Adipose tissue (tissue), 3 donors: ENCODE data around the gene SULT2B1. TPM values are rescaled to one million over a fixed set of nuclear protein-coding genes. Genes with fewer than 3 reads are reported as not detected.
"Not testable (repeated sequence)": the region's sequence is repeated elsewhere in the genome, so short reads cannot be mapped to it uniquely, and the experiment has no call there.

Source experiments
- H3K27ac ChIP-seq: one replicate; pipeline ENCODE4 v1.5.1; 2013; ENCODE audit warnings: low read depth, low read length
- WGBS, 3 donors: extraction: QIAGEN DNeasy Blood & Tissue Kit; methylation state at CpG; one replicate each; pipeline ENCODE4 v1.1.7; 2013; 5-methylcytosine and 5-hydroxymethylcytosine counted together
- polyA plus RNA-seq, 3 donors: library from polyadenylated mRNA; stranded (reverse); fragments of 200-250 nt; gene quantifications; one replicate each; pipeline ENCODE4 v1.2.3, GENCODE V29; 2013
- donor health status: healthy with polysubstance abuse.
- donor health status: Bipolar disorder and iron deficiency.
- donor health status: healthy.

SULT2B1 gene
- polyA plus RNA-seq, 3 donors = 0.20 to 0.90 (median 0.45) TPM

DNA sequence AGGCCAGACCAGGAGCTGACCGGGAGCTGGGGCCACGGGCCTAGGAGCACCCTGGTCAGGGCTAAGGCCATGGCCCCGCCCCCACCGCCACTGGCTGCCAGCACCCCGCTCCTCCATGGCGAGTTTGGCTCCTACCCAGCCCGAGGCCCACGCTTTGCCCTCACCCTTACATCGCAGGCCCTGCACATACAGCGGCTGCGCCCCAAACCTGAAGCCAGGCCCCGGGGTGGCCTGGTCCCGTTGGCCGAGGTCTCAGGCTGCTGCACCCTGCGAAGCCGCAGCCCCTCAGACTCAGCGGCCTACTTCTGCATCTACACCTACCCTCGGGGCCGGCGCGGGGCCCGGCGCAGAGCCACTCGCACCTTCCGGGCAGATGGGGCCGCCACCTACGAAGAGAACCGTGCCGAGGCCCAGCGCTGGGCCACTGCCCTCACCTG, 73.9 kb downstream of the SULT2B1 start:
- no peak overlapping the region for H3K27ac ChIP-seq

DNA sequence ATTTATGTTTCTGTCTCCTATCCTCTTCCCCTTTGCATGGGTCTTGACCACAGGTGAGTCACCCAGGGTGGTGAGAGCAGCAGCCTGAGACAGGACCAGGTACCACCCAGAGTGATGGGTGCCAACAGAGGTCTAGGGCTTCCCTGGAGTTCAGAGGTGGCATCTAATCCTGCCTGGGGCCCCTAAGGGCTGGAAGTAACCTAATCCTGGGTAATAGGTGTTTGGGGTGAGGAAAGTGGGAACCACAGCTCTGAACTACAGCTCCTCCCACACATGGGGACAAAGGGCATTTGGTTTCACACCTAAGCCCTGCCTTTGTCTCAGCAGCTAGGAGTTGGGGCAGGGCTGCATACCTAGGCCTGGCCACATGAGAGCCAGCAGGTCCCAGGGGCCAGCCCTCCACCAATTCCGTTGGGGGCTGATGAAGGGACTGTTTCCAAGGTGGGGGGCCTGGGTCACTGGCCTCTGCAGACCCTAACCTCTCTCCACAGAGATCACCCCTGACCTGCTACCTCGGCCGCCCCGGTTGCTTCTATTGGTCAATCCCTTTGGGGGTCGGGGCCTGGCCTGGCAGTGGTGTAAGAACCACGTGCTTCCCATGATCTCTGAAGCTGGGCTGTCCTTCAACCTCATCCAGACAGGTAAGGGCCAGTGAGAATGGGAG, 75.4 kb downstream of the SULT2B1 start:
- no peak overlapping the region for H3K27ac ChIP-seq
- 64 to 78% (median 74%) methylated on average over 6 of the region's 6 CpGs for WGBS, 3 donors

More for the DNA sequence above, 73.9 kb downstream of the SULT2B1 start:
- WGBS, 3 donors = 90 to 94% (median 91%) methylated on average over 30 of the region's 30 CpGs

GRCh38 chr19:48627865-48628314, 75.9 kb downstream of the SULT2B1 start:
- H3K27ac ChIP-seq = no peak overlapping the region
- WGBS, 3 donors = 85 to 89% (median 88%) methylated on average over 17 of the region's 17 CpGs

- 78 to 84% (median 80%) methylated on average over 29 to 34 of the region's 34 CpGs for whole genome bisulfite sequencing, 3 donors
- H3K27ac ChIP-seq = no peak overlapping the region
Observed at GRCh38 chr19:48628486-48629296, 76.7 kb downstream of the SULT2B1 start.

- H3K27ac ChIP-seq = no peak overlapping the region
- 93 to 95% (median 95%) methylated on average over 21 to 22 of the region's 22 CpGs for WGBS, 3 donors
Observed at GRCh38 chr19:48629297-48629598, 77.3 kb downstream of the SULT2B1 start.

DNA sequence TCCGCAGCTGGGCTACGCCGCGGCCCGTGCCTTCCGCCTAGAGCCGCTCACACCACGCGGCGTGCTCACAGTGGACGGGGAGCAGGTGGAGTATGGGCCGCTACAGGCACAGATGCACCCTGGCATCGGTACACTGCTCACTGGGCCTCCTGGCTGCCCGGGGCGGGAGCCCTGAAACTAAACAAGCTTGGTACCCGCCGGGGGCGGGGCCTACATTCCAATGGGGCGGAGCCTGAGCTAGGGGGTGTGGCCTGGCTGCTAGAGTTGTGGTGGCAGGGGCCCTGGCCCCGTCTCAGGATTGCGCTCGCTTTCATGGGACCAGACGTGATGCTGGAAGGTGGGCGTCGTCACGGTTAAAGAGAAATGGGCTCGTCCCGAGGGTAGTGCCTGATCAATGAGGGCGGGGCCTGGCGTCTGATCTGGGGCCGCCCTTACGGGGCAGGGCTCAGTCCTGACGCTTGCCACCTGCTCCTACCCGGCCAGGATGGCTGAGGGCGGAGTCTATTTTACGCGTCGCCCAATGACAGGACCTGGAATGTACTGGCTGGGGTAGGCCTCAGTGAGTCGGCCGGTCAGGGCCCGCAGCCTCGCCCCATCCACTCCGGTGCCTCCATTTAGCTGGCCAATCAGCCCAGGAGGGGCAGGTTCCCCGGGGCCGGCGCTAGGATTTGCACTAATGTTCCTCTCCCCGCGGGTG, 77.8 kb downstream of the SULT2B1 start:
- H3K27ac ChIP-seq = no peak overlapping the region
- WGBS, 3 donors = 67 to 74% (median 68%) methylated on average over 48 of the region's 48 CpGs

DNA sequence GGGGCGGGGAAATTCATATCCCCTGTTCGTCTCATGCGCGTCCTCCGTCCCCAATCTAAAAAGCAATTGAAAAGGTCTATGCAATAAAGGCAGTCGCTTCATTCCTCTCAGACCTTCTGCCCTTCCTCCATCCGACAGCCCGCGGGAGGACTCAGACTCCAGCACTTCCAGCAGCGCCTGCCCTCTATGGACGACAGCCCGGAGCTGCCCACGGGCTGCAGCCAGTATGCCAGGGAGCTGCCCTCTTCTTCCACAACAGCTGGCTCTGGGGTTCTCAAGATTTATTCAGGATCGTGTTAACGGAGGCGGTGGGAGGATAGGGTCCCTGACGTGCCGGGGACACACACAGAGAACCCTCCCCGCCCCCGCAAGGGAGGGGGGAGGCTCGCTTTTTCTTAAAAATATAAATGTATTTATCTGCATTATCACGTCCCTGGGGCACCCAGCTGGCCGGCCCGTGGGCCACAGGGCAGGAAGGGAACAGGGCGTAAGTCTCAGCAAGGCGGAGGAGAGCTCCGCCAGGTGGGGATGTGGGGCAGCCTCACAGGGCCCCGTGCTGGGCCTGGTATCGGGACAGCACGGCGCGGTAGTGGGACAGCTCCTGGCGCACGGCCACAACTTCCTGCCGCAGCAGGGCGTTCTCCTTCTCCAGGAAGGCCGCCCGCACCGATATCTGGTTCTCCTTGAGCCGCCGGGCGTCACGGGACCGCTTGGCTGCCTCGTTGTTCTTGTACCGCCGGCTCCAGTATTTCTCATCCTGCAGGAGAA, 78.5 kb downstream of the SULT2B1 start:
- no peak overlapping the region for H3K27ac ChIP-seq
- WGBS, 3 donors = 28 to 50% (median 32%) methylated on average over 45 to 47 of the region's 47 CpGs

- 70 to 76% (median 76%) methylated on average over 3 of the region's 3 CpGs for WGBS, 3 donors
Observed at GRCh38 chr19:48631225-48631624, 79.3 kb downstream of the SULT2B1 start.

GRCh38 chr19:48632286-48632685, 80.3 kb downstream of the SULT2B1 start:
- 91 to 94% (median 92%) methylated on average over 11 of the region's 11 CpGs for WGBS, 3 donors
- H3K27ac ChIP-seq = not testable (repeated sequence)

More at GRCh38 chr19:48631225-48631624, 79.3 kb downstream of the SULT2B1 start:
- no peak overlapping the region for H3K27ac ChIP-seq

DNA sequence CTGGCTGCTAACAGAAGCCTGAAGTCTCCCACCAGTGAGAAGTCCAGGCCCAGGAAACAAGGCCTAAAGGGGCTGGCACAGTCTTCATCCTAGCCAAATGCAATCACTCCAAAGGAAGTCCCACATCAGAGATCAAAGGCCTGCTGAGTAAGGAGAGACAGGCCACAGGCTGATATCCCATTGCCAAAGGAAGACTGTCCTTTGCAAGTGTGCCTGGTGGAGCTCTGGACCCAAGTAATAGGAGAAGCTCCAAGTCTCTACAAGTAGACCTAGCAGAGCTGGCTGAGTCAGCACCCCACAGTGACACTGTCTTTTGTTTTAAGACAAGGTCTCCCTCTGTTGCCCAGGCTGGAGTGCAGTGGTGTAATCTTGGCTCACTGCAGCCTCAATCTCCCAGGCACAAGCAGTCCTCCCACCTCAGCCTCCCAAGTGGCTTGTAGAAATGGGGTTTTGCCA, 80.7 kb downstream of the SULT2B1 start:
- H3K27ac ChIP-seq = no peak overlapping the region

DNA sequence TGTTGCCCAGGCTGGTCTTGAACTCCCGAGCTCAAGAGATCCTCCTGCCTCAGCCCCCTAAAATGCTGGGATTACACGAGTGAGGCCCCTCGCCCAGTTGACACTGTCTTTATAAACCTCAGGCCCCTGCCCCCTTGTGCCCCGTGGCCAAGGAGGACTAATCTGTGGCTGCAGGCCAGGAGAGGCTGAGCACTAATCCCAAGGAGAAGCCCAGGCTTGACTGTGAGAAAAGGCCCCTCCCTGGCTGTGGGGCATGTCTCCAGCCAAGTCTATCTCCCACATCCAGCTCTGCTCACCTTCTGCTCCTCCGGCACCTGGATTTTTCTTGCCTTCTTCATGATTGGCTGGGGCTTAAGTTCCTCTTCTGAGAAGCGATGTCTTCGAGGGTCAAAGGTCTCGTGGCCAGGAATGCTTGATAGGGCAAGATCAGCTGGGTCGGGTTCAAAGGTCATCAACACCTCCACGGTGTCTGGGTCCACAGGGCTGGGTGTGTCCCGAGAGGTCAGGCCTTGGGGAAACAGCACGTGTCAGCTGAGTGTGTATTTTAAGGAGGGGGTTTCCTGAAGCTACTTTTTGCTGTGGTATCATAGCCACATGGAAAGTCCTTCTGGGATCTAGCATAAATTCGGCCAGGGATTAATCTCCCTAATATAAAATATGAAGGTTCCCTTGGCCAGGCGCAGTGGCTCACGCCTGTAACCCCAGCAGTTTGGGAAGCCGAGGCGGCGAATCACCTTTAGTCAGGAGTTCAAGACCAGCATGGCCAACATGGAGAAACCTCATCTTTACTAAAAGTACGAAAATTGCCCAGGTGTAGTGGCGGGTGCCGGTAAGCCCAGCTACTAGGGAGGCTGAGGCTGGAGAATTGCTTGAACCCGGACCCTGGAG, 81.4 kb downstream of the SULT2B1 start:
- H3K27ac ChIP-seq = no peak overlapping the region
- WGBS, 3 donors = 62 to 72% (median 66%) methylated on average over 22 of the region's 22 CpGs

GRCh38 chr19:48634036-48634342, 82.0 kb downstream of the SULT2B1 start:
- no peak overlapping the region for H3K27ac ChIP-seq
- WGBS, 3 donors = 38 to 55% (median 43%) methylated on average over 7 of the region's 7 CpGs

GRCh38 chr19:48634424-48635262, 82.7 kb downstream of the SULT2B1 start:
- peak overlapping the region; percentile 66 for H3K27ac ChIP-seq
- WGBS, 3 donors = 3 to 7% (median 5%) methylated on average over 25 to 37 of the region's 37 CpGs

DNA sequence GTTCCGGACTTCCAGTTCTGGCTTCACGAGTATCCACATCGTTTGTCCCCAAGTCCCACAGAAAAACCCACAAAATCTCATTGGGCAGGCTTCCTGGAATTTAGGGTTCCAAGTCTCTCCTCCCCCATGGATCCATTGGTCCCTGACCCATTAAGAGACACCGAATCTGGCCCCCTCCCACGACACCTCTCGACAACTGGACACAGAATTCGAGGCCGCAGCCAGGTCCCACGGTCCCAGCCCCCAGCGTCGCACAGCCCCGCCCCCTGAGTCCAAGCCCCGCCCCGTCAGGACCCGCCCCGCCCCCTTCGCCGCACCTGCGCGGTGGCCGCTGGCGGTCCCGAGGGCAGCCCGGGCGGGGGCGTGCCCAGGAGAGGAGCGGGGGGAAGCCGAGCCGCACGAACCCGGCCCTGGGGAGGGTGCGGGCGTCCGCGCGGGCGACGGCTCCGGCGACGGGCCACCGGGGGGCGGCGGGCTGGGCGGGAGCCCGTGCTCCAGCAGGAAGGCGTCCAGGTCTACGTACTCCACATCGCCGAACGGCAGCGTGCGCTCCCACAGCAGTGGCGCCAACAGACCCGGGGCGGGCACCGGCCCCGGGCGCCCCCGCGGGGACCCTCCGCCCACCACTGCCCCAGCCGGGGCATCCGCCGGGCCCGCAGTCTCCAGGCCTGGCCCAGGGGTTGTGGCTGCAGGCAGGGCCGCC, 83.4 kb downstream of the SULT2B1 start:
- no peak overlapping the region for H3K27ac ChIP-seq
- 1 to 2% (median 1%) methylated on average over 47 to 67 of the region's 67 CpGs for WGBS, 3 donors

GRCh38 chr19:48635966-48636858, 84.2 kb downstream of the SULT2B1 start:
- H3K27ac ChIP-seq = no peak overlapping the region
- 1% methylated on average over 32 to 35 of the region's 35 CpGs for WGBS, 3 donors
